ENCODE results near the gene RXRG.

DNA sequence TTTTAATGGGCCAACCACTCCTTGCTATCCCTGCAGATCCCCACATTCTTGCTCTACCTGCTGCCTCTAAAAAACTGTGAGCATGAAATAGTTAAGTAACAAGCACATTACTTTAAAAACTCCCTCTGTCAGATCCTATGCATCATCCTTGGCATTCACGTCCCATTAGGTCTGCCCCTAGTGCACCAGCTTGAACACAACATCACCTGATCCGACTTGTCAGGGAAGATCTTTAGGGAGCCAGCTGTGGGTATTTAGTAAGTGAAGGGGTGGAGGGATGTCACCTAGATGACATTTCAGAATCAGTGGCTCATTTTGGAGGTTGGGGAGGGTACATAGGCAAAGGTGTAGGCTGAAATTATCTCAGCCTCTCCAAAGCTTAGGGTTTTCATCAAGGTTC is 33.5 kb downstream of the RXRG start:
- TF ChIP-seq POLR2AphosphoS5 (IDR thresholded peaks at IDR 0.05; ENCODE audit: low read depth, low read length) (no peak), POLR2A (IDR thresholded peaks at IDR 0.05; ENCODE audit: low read depth, low read length) (no peak), TAF1 (IDR thresholded peaks at IDR 0.05; ENCODE audit: low read depth, low read length) (no peak)
